ENCODE results near the gene RNF128. TPM values are rescaled to one million over a fixed set of nuclear protein-coding genes. Genes with fewer than 3 reads are reported as not detected.
"Not testable (repeated sequence)": the region's sequence is repeated elsewhere in the genome, so short reads cannot be mapped to it uniquely, and the experiment has no call there.

Gene RNF128
- total RNA-seq, 4 donors from 2014 or later: under 0.01 to 0.17 (median 0.13) TPM; not detected in 1

- peaks cover 0 to 5% (median 4%) of the 10 kb centered on the region in 4 donors for H3K4me1 ChIP-seq
- 23% methylated on average over 28 of the region's 36 CpGs for WGBS
- H3K36me3 ChIP-seq: no peaks in the 10 kb centered on the region
- TF ChIP-seq CTCF (IDR thresholded peaks at IDR 0.05): no peak
- TF ChIP-seq EP300 (IDR thresholded peaks at IDR 0.05): no peak
- peak; percentile 62 to 76 for TF ChIP-seq POLR2AphosphoS5 (IDR thresholded peaks at IDR 0.05)
- TF ChIP-seq POLR2A (IDR thresholded peaks at IDR 0.05; ENCODE audit: low read depth): no peak
- peak; percentile 91 for DNase-seq (ENCODE audit: extremely low spot score)
- peak within 1 kb of the TSS in 3 of 4 donors; percentile 21 to 57 (median 48) for H3K27ac ChIP-seq (replicated peaks in 1 of 4)
- H3K27me3 ChIP-seq: no peaks in the 10 kb centered on the region
- intact Hi-C loops (cut with DNase I): no loop called here
- no peaks in the 10 kb centered on the region for H3K9me3 ChIP-seq
- H3K4me3 ChIP-seq: peak within 1 kb of the TSS; percentile 59 to 75 (median 63)
Observed at GRCh38 chrX:106802388-106803275, 76.1 kb downstream of the RNF128 start, which contains the start of gene TBC1D8B. Gene TBC1D8B (plus strand): TSS chrX:106802673. CDS start chrX:106802854, 181 bp downstream.

GRCh38 chrX:106811131-106811910 is 84.8 kb downstream of the RNF128 start:
- no peak overlapping the region for H3K27ac ChIP-seq (replicated peaks in 1 of 4)
- no peaks in the 10 kb centered on the region for H3K36me3 ChIP-seq
- no peak overlapping the region for H3K4me3 ChIP-seq
- no peak for TF ChIP-seq POLR2A (IDR thresholded peaks at IDR 0.05; ENCODE audit: low read depth)
- no peak for TF ChIP-seq CTCF (IDR thresholded peaks at IDR 0.05)
- TF ChIP-seq POLR2AphosphoS5 (IDR thresholded peaks at IDR 0.05): no peak
- no peak for TF ChIP-seq EP300 (IDR thresholded peaks at IDR 0.05)
- no peaks in the 10 kb centered on the region for H3K9me3 ChIP-seq
- no peak for DNase-seq (ENCODE audit: extremely low spot score)
- no peaks in the 10 kb centered on the region for H3K4me1 ChIP-seq
- no peaks in the 10 kb centered on the region for H3K27me3 ChIP-seq
- WGBS: 59% methylated on average over 7 of the region's 7 CpGs
- intact Hi-C loops (cut with DNase I): no loop called here

- intact Hi-C loops (cut with DNase I); H3K9me3 ChIP-seq; H3K27me3 ChIP-seq; H3K36me3 ChIP-seq; H3K4me1 ChIP-seq; H3K4me3 ChIP-seq; H3K27ac ChIP-seq (replicated peaks in 1 of 4); DNase-seq (ENCODE audit: extremely low spot score): not testable (repeated sequence)
- 80% methylated on average over 5 of the region's 5 CpGs for whole genome bisulfite sequencing
Observed at GRCh38 chrX:106812930-106813329, 86.4 kb downstream of the RNF128 start.

- H3K4me1 ChIP-seq; intact Hi-C loops (cut with DNase I); H3K27ac ChIP-seq (replicated peaks in 1 of 4); H3K27me3 ChIP-seq; H3K36me3 ChIP-seq; H3K4me3 ChIP-seq; H3K9me3 ChIP-seq; DNase-seq (ENCODE audit: extremely low spot score): not testable (repeated sequence)
- 85% methylated on average over 3 of the region's 3 CpGs for WGBS
Observed at GRCh38 chrX:106814093-106814492, 87.6 kb downstream of the RNF128 start.

Other genes starting within 250 kb of the RNF128 start
- gene RADX, start 114.7 kb upstream of the RNF128 start, total RNA-seq: 1 to 10 TPM; 1.7 to 2.7 (median 2.2) TPM
- gene TBC1D8B, start 76.0 kb downstream of the RNF128 start, total RNA-seq: 1 to 10 TPM; 2.5 to 5.0 (median 3.6) TPM
- gene RIPPLY1, start 176.6 kb downstream of the RNF128 start, total RNA-seq: not detected
- gene CLDN2, start 193.7 kb downstream of the RNF128 start, total RNA-seq: under 1 TPM in 2 of 4 donors, not detected in 2; 0.11 to 0.17 TPM